Neuronal stem cell (in vitro differentiated cells): ENCODE measurements around the gene GPR156.
"Not testable (repeated sequence)": the region's sequence is repeated elsewhere in the genome, so short reads cannot be mapped to it uniquely, and the experiment has no call there.

ENCODE experiments used
- DNase-seq: peaks from one replicate; pipeline ENCODE4 v3.0.0-alpha.2; 2013; ENCODE audit warnings: low spot score
- H2AFZ ChIP-seq: one replicate; pipeline ENCODE4 v1.6.1; 2013; ENCODE audit warnings: mild to moderate bottlenecking, low read length, inconsistent platforms
- H2AK5ac ChIP-seq: 2 replicates; pipeline ENCODE4 v1.6.1; 2013; ENCODE audit warnings: low read depth, mild to moderate bottlenecking, inconsistent platforms, low read length, moderate library complexity, mixed read lengths
- H2BK120ac ChIP-seq: 2 replicates; pipeline ENCODE4 v1.6.1; 2013; ENCODE audit warnings: low read depth, mild to moderate bottlenecking, inconsistent platforms, low read length, moderate library complexity, mixed read lengths
- H2BK12ac ChIP-seq: one replicate; pipeline ENCODE4 v1.6.1; 2013; ENCODE audit warnings: low read length, inconsistent platforms
- H2BK15ac ChIP-seq: 2 replicates; pipeline ENCODE4 v1.6.1; 2013; ENCODE audit warnings: mild to moderate bottlenecking, low read length, inconsistent platforms, mixed read lengths
- H2BK5ac ChIP-seq: one replicate; pipeline ENCODE4 v1.6.1; 2013; ENCODE audit warnings: inconsistent platforms, mild to moderate bottlenecking, low read length, moderate library complexity
- H3K14ac ChIP-seq: one replicate; pipeline ENCODE4 v1.6.1; 2013; ENCODE audit warnings: low read length, inconsistent platforms
- H3K18ac ChIP-seq: 2 replicates; pipeline ENCODE4 v1.6.1; 2013; ENCODE audit warnings: low read length, inconsistent platforms
- H3K23ac ChIP-seq: 2 replicates; pipeline ENCODE4 v1.6.1; 2013; ENCODE audit warnings: low read depth, mild to moderate bottlenecking, mixed read lengths, low read length, inconsistent platforms; ENCODE audit not compliant: poor library complexity
- H3K27ac ChIP-seq: replicated peaks from 3 replicates; pipeline ENCODE4 v1.5.1; 2013; ENCODE audit warnings: low read length, inconsistent platforms
- H3K27me3 ChIP-seq, 3 experiments: 2 replicates each; pipeline ENCODE4 v1.6.1; 2013; ENCODE audit warnings: low read length in 3 of 3, mild to moderate bottlenecking in 2 of 3, inconsistent platforms in 1 of 3, low read depth in 1 of 3, mixed read lengths in 1 of 3, moderate library complexity in 1 of 3; ENCODE audit not compliant: control insufficient read depth in 3 of 3, insufficient read depth in 3 of 3
- H3K36me3 ChIP-seq, 2 donors: replicated peaks in 1 of 2; 2 replicates each; pipeline ENCODE4 v1.6.1; 2013; ENCODE audit warnings: low read length in 2 of 2; ENCODE audit not compliant: control insufficient read depth in 2 of 2, insufficient read depth in 2 of 2
- H3K4ac ChIP-seq: 2 replicates; pipeline ENCODE4 v1.6.1; 2013; ENCODE audit warnings: inconsistent platforms, mild to moderate bottlenecking, low read length, moderate library complexity
- H3K4me1 ChIP-seq, 2 donors: 1 replicate in 1 of 2; 2 replicates in 1 of 2; pipeline ENCODE4 v1.6.1; 2013; ENCODE audit warnings: low read length in 2 of 2, low read depth in 1 of 2; ENCODE audit not compliant: control insufficient read depth in 2 of 2, insufficient read depth in 1 of 2
- H3K4me2 ChIP-seq: one replicate; pipeline ENCODE4 v1.6.1; 2013; ENCODE audit warnings: mild to moderate bottlenecking, low read length, inconsistent platforms; ENCODE audit not compliant: insufficient read depth, poor library complexity, severe bottlenecking
- H3K4me3 ChIP-seq, 2 donors: 2 replicates each; pipeline ENCODE4 v1.5.1; 2013; ENCODE audit warnings: low read length in 2 of 2, mild to moderate bottlenecking in 2 of 2, inconsistent platforms in 1 of 2, moderate library complexity in 1 of 2
- H3K79me1 ChIP-seq: one replicate; pipeline ENCODE4 v1.6.1; 2013; ENCODE audit warnings: low read depth, mild to moderate bottlenecking, inconsistent platforms, low read length, moderate library complexity
- H3K9ac ChIP-seq: one replicate; pipeline ENCODE4 v1.6.1; 2013; ENCODE audit warnings: mild to moderate bottlenecking, low read depth, low read length, inconsistent platforms; ENCODE audit not compliant: poor library complexity
- H3K9me3 ChIP-seq, 2 donors: replicated peaks in 1 of 2; 2 replicates each; pipeline versions ENCODE3 to v1.6.1; 2013; ENCODE audit warnings: low read length in 2 of 2, mild to moderate bottlenecking in 2 of 2, inconsistent platforms in 1 of 2, low read depth in 1 of 2, mixed read lengths in 1 of 2, moderate library complexity in 1 of 2; ENCODE audit not compliant: control insufficient read depth in 2 of 2, insufficient read depth in 1 of 2
- H4K8ac ChIP-seq: one replicate; pipeline ENCODE4 v1.6.1; 2013; ENCODE audit warnings: low read depth, mild to moderate bottlenecking, inconsistent platforms, low read length, moderate library complexity
- H4K91ac ChIP-seq: one replicate; pipeline ENCODE4 v1.6.1; 2013; ENCODE audit warnings: low read length, low read depth, mild to moderate bottlenecking, inconsistent platforms; ENCODE audit not compliant: poor library complexity
- WGBS, 2 donors: extraction: QIAGEN DNeasy Blood & Tissue Kit; methylation state at CpG; one replicate each; pipeline ENCODE4 v1.1.7; 2013; ENCODE audit warnings: missing lambda C conversion rate in 2 of 2, mixed read lengths in 1 of 2; ENCODE audit not compliant: insufficient read length in 2 of 2, insufficient replicate concordance in 1 of 2; ENCODE audit errors: extremely low coverage in 2 of 2; 5-methylcytosine and 5-hydroxymethylcytosine counted together

The GPR156 gene

GRCh38 chr3:120324190-120324589 lies 39.2 kb upstream of the GPR156 start:
- Histone ChIP-seq H4K91ac (no peak overlapping the region), H2BK15ac (no peak overlapping the region), H2BK5ac (no peak overlapping the region), H3K9me3 (no peaks in the 10 kb centered on the region), H3K4me3 (no peak overlapping the region), H2AFZ (no peak overlapping the region), H3K36me3 (peaks cover 2 to 51% of the 10 kb centered on the region in 2 donors), H3K27ac (no peak overlapping the region), H2BK120ac (no peak overlapping the region), H3K4ac (no peak overlapping the region), H2AK5ac (no peak overlapping the region), H3K4me2 (no peak overlapping the region), H4K8ac (no peak overlapping the region), H3K27me3 (no peaks in the 10 kb centered on the region), H3K4me1 (no peaks in the 10 kb centered on the region), H3K14ac (no peak overlapping the region), H3K79me1 (no peaks in the 10 kb centered on the region), H3K23ac (no peak overlapping the region), H3K9ac (no peak overlapping the region), H3K18ac (no peak overlapping the region), H2BK12ac (no peak overlapping the region)
- WGBS, 2 donors, result no CpG with 5 or more reads among the region's 1 CpG
- no peak for DNase-seq

- no CpG with 5 or more reads among the region's 4 CpGs for WGBS, 2 donors
- peaks cover 2 to 47% of the 10 kb centered on the region in 2 donors for H3K36me3 ChIP-seq
- not testable (repeated sequence) for DNase-seq, H3K14ac ChIP-seq, H3K4me2 ChIP-seq, H4K8ac ChIP-seq, H3K9me3 ChIP-seq, H2BK120ac ChIP-seq, H3K4me3 ChIP-seq, H3K27me3 ChIP-seq, H2BK15ac ChIP-seq, H3K4ac ChIP-seq, H3K79me1 ChIP-seq, H3K23ac ChIP-seq, H2BK12ac ChIP-seq, H2AK5ac ChIP-seq, H3K9ac ChIP-seq, H3K18ac ChIP-seq, H3K27ac ChIP-seq, H2AFZ ChIP-seq, H4K91ac ChIP-seq, H2BK5ac ChIP-seq, H3K4me1 ChIP-seq
Observed at GRCh38 chr3:120323761-120324160, 38.7 kb upstream of the GPR156 start.

DNA sequence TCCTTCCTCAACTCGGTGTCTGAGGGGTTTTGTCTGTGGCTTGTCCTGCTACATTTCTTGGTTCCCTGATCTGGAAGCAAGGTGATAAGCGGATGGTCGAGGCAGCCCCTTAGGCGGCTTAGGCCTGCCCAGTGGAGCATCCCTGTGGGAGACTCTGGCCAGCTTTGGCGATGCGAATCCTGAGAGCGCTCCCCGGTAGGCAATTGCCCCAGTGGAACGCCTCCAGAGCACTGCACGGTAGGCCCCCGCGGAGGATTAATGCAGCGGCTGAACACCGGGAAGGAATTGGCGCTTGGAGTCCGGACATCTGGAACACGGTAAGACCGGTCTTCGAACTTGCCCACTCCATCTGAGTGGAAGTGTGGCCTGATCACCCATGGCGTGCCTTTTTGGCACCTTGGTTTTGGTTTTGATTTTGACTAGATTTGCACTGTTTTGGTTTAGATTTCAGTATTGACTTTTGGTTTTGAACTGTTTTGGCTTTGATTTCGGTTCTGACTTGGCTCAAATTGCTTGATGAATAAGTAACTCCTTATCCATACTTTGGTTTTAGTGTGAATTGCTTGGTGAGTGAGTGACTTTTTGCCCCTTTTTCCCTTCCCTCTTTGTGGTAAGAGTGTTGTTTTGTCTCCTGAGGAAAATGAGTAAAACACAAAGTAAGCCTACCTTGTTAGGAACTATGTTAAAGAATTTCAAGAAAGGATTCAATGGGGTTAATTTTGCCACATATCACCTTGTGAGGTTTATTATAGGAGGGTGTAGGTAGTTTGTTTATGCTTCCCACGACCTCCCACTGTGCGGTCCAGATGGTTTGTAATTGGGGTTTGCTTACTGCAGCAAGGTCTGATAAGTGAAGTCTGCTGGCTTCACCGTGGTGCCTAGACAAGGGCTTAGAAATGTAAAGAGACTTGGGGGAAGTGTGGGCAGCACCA lies 27.1 kb upstream of the GPR156 start:
- H3K4me2 ChIP-seq, result no peak overlapping the region
- no peak overlapping the region for H3K9ac ChIP-seq
- H3K27me3 ChIP-seq, result no peaks in the 10 kb centered on the region
- H4K8ac ChIP-seq, result no peak overlapping the region
- no peaks in the 10 kb centered on the region for H3K4me1 ChIP-seq
- H2BK5ac ChIP-seq, result no peak overlapping the region
- no peak overlapping the region for H2BK12ac ChIP-seq
- WGBS, 2 donors, result no CpG with 5 or more reads among the region's 24 CpGs
- peak overlapping the region in 1 of 2 donors; percentile 33 for H3K4me3 ChIP-seq
- H2AK5ac ChIP-seq, result no peak overlapping the region
- peaks cover 3% of the 10 kb centered on the region for H3K79me1 ChIP-seq
- no peak for DNase-seq
- H3K36me3 ChIP-seq, result no peaks in the 10 kb centered on the region
- H4K91ac ChIP-seq, result no peak overlapping the region
- H2BK120ac ChIP-seq, result no peak overlapping the region
- H3K27ac ChIP-seq, result no peak overlapping the region
- no peak overlapping the region for H3K18ac ChIP-seq
- H2AFZ ChIP-seq, result no peak overlapping the region
- no peak overlapping the region for H3K23ac ChIP-seq
- peaks cover 6 to 10% of the 10 kb centered on the region in 2 donors for H3K9me3 ChIP-seq
- no peak overlapping the region for H2BK15ac ChIP-seq
- H3K4ac ChIP-seq, result no peak overlapping the region
- peak overlapping the region; percentile 47 for H3K14ac ChIP-seq
